ENCODE data around the gene HLCS.

Gene HLCS

GRCh38 chr21:36966066-36966820 lies at the start of gene HLCS:
Gene HLCS (minus strand): TSS chr21:36966669. CDS start chr21:36966638, 31 bp downstream.
- peaks cover 8% of the 10 kb centered on the region; the same call in 1 of the 2 replicates for H3K4me1 ChIP-seq (ENCODE audit: control insufficient read depth, insufficient read depth, low read length)
- peak within 1 kb of the TSS; percentile 80 for H3K4me3 ChIP-seq (ENCODE audit: low read depth, low read length)
- POLR2A ChIA-PET = interaction anchor here (0.9 to 3.1 kb wide), 8 partner anchors 10 to 25 kb away, joined by 3 to 14 read pairs (median 4); no protein-coding TSS in a partner anchor
- CTCF ChIA-PET = interaction anchor here (0.7 to 5.2 kb wide), 11 partner anchors 10 to 711 kb away, joined by 3 to 48 read pairs (median 4); no protein-coding TSS in a partner anchor
- peak within 1 kb of the TSS; percentile 84 for H3K27ac ChIP-seq (ENCODE audit: extremely low read depth, low read depth, low read length)
- H3K36me3 ChIP-seq (ENCODE audit: control insufficient read depth in 2 of 2, insufficient read depth in 1 of 2, low read length in 2 of 2) = peaks cover 1 to 5% of the 10 kb centered on the region in 2 experiments; a peak in 2 of 3 replicates
- H3K9me3 ChIP-seq (ENCODE audit: control insufficient read depth, insufficient read depth, low read depth, low read length) = no peaks in the 10 kb centered on the region
- no peak for TF ChIP-seq ZNF24 (tag by site-specific recombination; IDR thresholded peaks at IDR 0.05)
- no peak for TF ChIP-seq ZNF416 (tag by site-specific recombination; IDR thresholded peaks at IDR 0.05)
- TF ChIP-seq ZBTB10 (tag by site-specific recombination; IDR thresholded peaks at IDR 0.05) = no peak; the same call in 1 of the 2 replicates
- no peak for TF ChIP-seq ZBTB48 (tag by site-specific recombination; IDR thresholded peaks at IDR 0.05)
- 0 out of 2 replicates have a peak, but pooled peaks have one; percentile 9 for TF ChIP-seq ZNF394 (tag by site-specific recombination; IDR thresholded peaks at IDR 0.05; ENCODE audit: borderline replicate concordance)
- TF ChIP-seq ZNF398 (tag by site-specific recombination; IDR thresholded peaks at IDR 0.05) = no peak
- peak; percentile 65; the same call in 1 of the 2 replicates for TF ChIP-seq ZSCAN5A (tag by site-specific recombination; IDR thresholded peaks at IDR 0.05)
- no peak for TF ChIP-seq ZNF174 (tag by site-specific recombination; IDR thresholded peaks at IDR 0.05)
- no peak for TF ChIP-seq AEBP2 (tag by site-specific recombination; IDR thresholded peaks at IDR 0.05; ENCODE audit: borderline replicate concordance)
- peak; percentile 29; the same call in 1 of the 2 replicates for TF ChIP-seq SP3 (tag by site-specific recombination; IDR thresholded peaks at IDR 0.05)
- no peak for TF ChIP-seq ZNF785 (tag by site-specific recombination; IDR thresholded peaks at IDR 0.05)
- no peak for TF ChIP-seq ZNF560 (tag by site-specific recombination; IDR thresholded peaks at IDR 0.05; ENCODE audit: borderline replicate concordance)
- TF ChIP-seq ZNF214 (tag by site-specific recombination; IDR thresholded peaks at IDR 0.05; ENCODE audit: borderline replicate concordance) = no peak
- no peak for TF ChIP-seq KLF1 (tag by site-specific recombination; IDR thresholded peaks at IDR 0.05)
- TF ChIP-seq ZNF341 (tag by site-specific recombination; IDR thresholded peaks at IDR 0.05; ENCODE audit: low read depth) = no peak
- no peak for TF ChIP-seq GLI4 (tag by site-specific recombination; IDR thresholded peaks at IDR 0.05)
- TF ChIP-seq KLF16 (tag by site-specific recombination; IDR thresholded peaks at IDR 0.05) = peak; percentile 60; the same call in 1 of the 2 replicates
- no peak for TF ChIP-seq ZNF776 (tag by site-specific recombination; IDR thresholded peaks at IDR 0.05; ENCODE audit: borderline replicate concordance)
- TF ChIP-seq ZNF670 (tag by site-specific recombination; IDR thresholded peaks at IDR 0.05; ENCODE audit: low read depth) = no peak
- TF ChIP-seq ZNF621 (tag by site-specific recombination; IDR thresholded peaks at IDR 0.05) = no peak
- TF ChIP-seq ZNF549 (tag by site-specific recombination; IDR thresholded peaks at IDR 0.05) = no peak
- no peak; the same call in none of the 2 replicates for TF ChIP-seq SP7 (tag by site-specific recombination; IDR thresholded peaks at IDR 0.05)
- no peak for TF ChIP-seq ZBTB21 (tag by site-specific recombination; IDR thresholded peaks at IDR 0.05)
- TF ChIP-seq SETDB1 (IDR thresholded peaks at IDR 0.05; ENCODE audit: insufficient read length, low read length) = no peak
- TF ChIP-seq ZEB2 (tag by site-specific recombination; IDR thresholded peaks at IDR 0.05) = peak; percentile 24
- TF ChIP-seq ZNF624 (tag by site-specific recombination; IDR thresholded peaks at IDR 0.05) = no peak
- no peak for TF ChIP-seq ZBTB49 (tag by site-specific recombination; IDR thresholded peaks at IDR 0.05; ENCODE audit: low read depth)
- TF ChIP-seq ZNF768 (tag by site-specific recombination; IDR thresholded peaks at IDR 0.05) = no peak
